ENCODE results near the gene ATG4C.

Gene ATG4C

GRCh38 chr1:62904856-62905225, 120.9 kb downstream of the ATG4C start:
- no peak for DNase-seq (ENCODE audit: low read depth in 2 of 2)

- DNase-seq (ENCODE audit: low read depth in 2 of 2), result no peak
Measured at GRCh38 chr1:62905309-62905708, 121.4 kb downstream of the ATG4C start.

GRCh38 chr1:62905872-62906271, 121.9 kb downstream of the ATG4C start:
- no peak for DNase-seq (ENCODE audit: low read depth in 2 of 2)

- no peak for DNase-seq (ENCODE audit: low read depth in 2 of 2)
Measured at GRCh38 chr1:62906428-62906886, 122.5 kb downstream of the ATG4C start.

- no peak for DNase-seq (ENCODE audit: low read depth in 2 of 2)
Measured at GRCh38 chr1:62908168-62908695, 124.3 kb downstream of the ATG4C start.

GRCh38 chr1:62912028-62912638, 128.2 kb downstream of the ATG4C start:
- DNase-seq (ENCODE audit: low read depth in 2 of 2), result no peak
